HG02943 (cell line): ENCODE data around the gene DOP1B.

Experiments
- ATAC-seq: cut with Tn5 transposase; IDR thresholded peaks from one replicate; pipeline ENCODE4 v1.9.1; 2021; ENCODE audit warnings: mild to moderate bottlenecking, low read depth, moderate library complexity; ENCODE audit not compliant: unreplicated experiment

The DOP1B gene

GRCh38 chr21:36200081-36200561 lies 43.5 kb downstream of the DOP1B start:
- no peak for ATAC-seq

- no peak for ATAC-seq
Observed at GRCh38 chr21:36202726-36203602, 46.3 kb downstream of the DOP1B start.

- no peak for ATAC-seq
Observed at GRCh38 chr21:36203603-36203889, 46.9 kb downstream of the DOP1B start.

- ATAC-seq: no peak
Observed at GRCh38 chr21:36204980-36205379, 48.4 kb downstream of the DOP1B start.

GRCh38 chr21:36205962-36206361 lies 49.3 kb downstream of the DOP1B start:
- ATAC-seq: no peak
